NCI-H510A treated with DMSO at 0.1 percent for 48 hours (cell line): ENCODE measurements around the gene SMURF2.
A peak's percentile ranks its signal among the peaks of the same experiment; 100 is the strongest.

Experiments
- DNase-seq: peaks from one replicate; lab custom pipeline; 2025; lab: John Stamatoyannopoulos, UW

Gene SMURF2

DNA sequence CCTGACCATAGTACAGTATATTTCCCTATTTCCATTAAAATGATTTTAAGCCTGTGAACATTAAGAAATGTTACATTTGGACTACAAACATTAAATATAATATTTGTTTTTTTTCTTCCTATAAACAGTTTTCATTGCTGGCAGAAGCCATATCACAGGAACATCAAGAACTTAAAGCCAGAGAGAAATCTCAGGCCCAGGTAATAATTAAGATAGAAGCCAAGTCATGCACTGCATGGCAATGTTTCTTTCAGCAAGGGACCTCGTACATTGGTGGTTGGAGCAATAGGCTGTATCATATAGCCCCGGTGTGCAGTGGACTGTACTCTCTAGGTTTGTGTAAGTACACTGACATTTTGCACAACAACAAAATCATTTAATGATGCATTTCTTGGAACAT, 125.2 kb downstream of the SMURF2 start:
- no peak for DNase-seq

DNA sequence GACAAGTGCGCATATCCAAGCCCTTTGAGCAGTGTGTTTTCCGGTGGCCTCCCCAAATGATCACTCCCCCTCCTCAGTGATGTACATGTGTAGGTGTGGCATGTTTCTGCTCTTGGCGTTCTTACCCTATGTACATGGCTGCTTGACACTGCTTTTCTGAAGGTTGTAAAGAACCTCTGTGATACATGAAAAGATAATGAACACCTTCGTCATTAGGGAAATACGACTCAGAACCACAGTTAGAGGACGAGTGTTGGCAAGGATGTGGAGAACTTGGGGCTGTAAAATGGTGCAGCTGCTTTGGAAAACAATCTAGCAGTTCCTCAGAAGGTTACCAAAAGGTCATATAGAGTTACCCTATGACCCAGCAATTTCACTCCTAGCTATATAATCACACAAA, 126.8 kb downstream of the SMURF2 start:
- no peak for DNase-seq

DNA sequence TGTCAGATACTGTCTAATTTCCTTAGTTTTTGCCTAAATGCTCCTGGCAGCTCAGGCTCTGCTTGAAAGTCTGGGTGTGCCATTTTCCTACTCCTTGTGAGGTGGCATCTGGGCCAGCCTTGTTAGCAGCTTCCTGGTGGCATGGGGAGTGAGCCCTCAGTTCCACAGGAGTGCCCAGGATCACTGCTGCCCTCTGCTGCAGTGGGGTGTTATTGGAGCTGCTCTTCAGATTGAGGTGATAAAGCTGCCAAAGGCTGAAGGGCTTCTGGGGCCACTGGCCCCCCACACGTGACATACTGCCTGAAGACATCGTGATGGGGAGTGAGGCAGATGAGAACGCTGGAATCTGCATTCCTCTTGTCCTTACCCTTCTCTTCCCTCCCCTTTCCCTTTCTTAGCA, 127.9 kb downstream of the SMURF2 start:
- no peak for DNase-seq

DNA sequence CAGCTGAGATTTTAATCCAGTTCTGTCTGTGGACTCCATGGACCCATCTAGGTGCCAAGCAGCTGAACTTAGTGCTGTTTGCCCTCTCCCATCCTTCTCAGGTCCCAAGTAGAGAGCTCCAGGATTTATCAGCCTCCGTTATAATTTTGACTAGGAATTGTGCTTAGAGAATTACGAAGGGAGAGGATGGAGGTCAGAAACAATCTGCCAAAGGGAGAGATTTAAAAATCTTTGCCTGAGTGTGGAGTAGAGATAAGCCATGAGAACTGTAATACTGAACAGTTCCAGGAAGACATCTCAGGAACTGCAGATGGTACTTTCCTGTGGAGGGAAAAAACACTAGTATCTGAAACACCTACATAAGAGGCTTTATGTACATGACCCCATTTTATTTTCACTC, 128.3 kb downstream of the SMURF2 start:
- DNase-seq = no peak

DNA sequence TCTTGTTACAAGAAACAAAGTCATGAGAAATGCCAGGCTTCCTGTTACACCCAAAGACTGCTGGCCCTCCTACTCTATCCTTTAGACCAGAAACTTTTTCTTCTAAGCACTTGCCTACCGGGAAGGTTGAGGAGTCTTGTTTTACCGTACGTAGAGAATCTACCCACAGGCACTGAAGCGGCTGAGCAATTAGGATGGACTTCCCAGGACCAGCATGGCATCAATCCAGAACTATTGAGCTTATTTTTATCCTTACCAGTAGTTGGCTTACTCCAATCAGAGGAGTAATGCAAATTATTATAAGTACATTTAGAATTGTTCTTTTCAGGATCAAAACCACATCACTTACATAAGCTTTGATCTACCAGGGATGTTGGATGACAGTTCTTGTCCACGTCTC, 129.7 kb downstream of the SMURF2 start:
- DNase-seq = no peak

DNA sequence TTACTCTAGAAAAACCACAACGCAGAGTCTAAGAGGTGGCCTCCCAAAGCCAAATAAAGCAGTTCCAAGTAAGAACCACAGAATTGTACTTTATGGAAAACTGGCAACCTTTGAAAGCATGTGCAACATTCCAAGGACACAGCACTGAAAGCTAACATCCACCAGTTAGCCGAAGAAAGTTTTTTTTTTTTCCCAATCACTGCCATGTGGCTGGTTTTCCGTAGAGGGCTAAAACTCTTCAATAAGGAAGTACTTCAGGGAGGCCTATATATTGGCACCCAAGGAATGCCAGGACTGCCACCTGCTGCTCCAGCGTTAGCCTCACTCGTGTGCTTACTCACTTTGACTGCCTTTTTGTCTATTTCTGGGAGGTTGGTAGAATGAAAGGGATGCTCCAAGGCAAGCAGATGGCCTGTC, 130.1 kb downstream of the SMURF2 start:
- DNase-seq = no peak

DNA sequence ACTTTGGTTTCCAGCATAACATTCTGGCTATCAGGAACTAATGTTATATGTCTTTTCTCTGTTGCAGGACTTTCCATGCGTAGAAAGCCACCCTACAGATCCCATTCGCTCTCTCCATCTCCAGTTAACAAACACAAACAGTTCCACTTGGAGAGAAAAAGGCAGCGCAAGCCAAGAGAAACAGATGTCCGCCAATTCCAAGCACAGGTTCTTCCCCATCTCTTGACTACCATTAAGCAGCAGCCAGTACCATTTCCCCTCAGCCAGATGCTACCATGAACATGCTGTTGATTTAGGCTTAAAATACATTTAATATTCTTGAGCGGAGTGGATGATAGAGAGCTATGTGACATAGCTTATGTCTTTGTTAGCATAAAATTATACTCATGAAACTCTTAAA, 132.9 kb downstream of the SMURF2 start:
- no peak for DNase-seq

DNA sequence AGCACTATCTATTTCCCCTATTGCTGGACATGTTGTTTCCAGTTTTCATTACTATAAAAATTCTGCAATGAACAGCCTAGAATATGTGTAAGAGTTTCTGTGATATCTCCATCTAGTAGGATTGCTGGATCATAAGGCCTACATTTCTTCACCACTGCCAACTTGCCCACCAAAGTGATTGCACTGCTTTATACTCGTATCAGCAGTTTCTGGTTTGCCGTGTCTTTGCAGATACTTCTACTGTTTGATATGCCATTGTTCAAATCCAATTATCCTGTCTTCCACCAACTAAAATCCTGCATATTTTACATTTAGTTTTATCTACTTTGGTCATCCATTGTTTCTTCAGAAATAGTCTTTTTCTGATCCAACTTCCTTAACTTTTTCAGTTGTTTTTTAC, 134.2 kb downstream of the SMURF2 start:
- DNase-seq = no peak

DNA sequence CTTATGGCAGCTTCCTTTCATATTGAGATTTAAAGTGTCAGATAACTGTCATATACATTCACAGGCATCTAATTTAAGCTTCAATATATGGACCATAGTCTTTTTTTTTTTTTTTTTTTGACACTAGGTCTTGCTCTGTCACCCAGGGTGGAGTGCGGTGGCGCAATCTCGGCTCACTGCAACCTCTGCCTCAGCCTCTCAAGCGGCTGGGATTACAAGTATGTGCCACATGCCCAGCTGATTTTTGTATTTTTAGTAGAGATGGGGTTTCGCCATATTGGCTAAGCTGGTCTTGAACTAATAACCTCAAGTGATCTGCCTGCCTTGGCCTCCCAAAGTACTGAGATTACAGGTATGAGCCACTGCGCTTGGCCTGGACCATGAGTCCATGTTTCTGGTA, 141.7 kb downstream of the SMURF2 start:
- no peak for DNase-seq

DNA sequence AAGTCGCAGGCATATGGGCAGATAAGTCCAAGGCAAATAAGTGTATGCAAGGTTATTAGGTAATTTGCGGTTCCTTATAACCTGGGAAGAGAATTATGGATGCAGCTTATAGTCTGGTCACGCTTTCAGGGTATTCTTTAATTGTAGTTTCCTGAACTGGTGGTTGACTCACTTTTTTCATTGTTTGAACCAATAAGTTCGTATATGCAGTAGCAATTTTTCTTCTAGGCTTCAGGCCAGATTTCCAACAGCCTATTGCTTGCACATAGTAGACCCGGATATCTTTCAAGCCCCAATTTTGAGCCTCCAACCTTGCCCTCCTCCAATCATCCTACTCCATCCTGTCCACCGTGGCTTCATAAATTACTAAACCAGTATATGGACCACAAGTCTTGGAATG, 142.5 kb downstream of the SMURF2 start:
- no peak for DNase-seq

DNA sequence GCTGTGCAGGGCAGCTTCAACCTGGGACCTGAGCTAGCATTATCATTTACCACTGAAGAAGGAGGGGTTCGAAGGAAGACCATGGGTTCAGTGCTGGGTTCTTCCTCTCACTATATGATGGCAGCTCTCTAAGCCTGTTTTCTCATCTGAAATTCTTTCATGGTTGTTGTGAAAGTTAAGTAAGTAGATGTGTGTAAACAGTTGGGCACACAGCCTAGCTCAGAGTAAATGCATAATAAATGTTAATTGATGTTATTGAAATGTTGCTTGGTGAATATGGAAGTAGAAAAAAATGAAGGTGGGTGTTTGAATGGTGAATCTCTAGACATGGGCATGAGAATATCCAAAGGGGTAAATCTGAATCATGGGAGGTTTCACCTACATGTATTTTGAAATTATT, 146.3 kb downstream of the SMURF2 start:
- no peak for DNase-seq

DNA sequence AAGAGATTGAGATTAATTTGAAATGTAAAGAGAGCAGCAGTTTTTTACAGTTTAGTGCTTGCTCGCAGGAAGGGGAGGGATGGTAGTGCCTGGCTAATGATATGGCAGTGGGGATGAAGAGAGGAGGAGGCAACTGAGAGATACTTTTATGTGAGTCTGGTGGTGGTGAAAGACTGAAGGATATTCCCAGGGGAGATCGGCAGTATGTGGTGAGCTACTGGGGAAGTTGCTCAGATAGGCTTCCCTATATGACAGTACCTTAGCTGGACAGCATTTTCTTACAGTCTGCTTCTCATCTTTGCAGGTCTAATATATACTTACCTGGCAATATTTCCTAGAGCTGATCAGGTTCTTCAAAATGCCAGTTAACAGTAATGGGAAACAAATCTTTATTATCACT, 146.7 kb downstream of the SMURF2 start:
- no peak for DNase-seq

DNA sequence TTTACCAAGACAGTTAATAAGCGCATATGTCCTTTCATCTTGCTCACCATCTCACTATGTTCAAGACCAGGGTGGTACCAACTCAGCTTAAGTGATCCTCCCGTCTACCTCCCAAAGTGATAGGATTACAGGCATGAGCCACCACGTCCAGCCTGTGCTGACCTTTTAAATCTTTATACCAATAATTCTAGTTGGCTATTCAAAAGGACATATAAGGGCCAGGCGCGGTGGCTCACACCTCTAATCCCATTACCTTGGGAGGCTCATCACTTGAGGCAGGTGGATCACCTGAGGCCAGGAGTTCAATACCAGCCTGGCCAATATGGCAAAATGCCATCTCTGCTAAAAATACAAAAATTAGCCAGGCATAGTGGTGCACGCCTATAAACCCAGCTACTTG, 152.9 kb downstream of the SMURF2 start:
- no peak for DNase-seq

DNA sequence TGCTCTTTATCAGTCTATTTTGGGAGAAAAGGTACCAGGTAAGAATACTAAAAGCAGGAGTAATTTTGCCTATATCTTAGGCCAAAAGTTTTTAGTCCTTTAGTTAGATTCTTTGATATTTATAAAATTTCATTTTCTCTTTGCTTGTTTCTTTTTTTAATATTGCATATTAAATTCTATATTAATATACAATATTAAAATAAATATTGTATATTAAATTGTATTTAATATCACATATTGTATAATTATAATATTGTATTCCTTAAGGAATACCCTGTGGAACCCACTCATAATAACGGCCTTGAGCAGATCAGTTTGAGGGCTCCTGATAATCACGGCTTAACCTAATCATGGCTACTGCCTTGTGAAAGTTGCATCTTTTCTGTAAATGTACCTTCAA, 153.4 kb downstream of the SMURF2 start:
- DNase-seq = no peak

DNA sequence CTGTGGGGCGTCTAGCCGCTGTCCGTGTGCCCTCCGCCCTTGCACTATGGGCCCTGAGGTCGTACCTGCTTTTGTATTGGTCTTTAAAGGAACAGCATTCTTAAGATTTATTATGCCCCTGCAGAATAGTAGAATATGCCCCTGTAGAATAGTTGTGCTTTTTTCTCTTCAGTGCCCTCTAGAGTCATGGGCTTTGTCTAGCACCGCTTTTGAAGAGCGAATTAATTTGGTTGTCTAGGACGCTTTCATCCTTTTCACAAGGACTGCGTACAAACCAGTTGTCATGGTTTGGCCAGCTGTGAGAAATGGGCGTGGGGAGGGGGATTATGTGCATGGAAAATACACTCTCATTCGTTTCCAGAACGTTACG, 154.7 kb downstream of the SMURF2 start:
- peak; percentile 78 for DNase-seq

DNA sequence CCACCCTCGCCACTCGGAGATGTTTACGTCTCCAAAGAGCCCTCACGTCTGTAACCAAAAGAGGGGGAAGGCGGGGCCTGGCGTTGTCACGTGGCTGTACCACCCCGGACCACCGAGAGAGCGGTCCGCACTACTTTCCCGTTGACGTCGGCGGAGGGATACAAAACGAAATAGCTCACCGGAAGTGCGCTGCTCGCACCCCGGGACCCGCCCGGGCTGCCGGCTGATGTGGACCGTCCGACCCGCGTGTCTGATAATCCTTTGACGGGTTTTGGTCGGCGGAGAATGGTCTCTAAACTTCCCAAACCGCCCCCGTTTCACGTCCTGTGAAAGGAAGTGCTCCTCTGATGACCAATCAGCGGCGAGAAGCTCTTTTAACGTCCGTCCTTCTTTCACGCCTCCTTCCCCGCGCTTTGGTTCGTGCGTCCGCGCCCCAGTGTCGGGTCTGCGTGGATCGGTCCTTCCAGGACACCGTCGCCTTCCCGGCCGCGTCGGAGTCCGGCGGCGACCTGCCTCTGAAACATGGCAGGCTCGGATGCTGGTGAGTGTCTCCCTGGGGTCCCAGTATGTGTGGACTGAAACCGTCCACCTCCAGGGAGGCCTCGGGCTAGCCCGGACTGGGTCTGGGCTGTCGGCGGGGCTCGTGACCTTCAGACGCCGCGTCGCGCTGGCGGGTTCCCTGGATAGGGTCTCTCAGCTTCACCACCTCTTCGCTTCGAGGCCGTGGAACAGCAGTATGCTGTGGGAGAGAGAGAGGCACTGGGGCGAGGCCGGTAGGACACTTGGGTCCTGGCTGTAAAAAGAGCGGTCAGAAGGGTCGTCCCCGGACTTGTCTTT, 155.3 kb downstream of the SMURF2 start, which contains the start of gene CEP95:
TSS of gene CEP95 (plus strand) at position 402 of the 837 bp plus-strand sequence. CDS start at position 523, 121 bp downstream.
- DNase-seq = peak; percentile 99

DNA sequence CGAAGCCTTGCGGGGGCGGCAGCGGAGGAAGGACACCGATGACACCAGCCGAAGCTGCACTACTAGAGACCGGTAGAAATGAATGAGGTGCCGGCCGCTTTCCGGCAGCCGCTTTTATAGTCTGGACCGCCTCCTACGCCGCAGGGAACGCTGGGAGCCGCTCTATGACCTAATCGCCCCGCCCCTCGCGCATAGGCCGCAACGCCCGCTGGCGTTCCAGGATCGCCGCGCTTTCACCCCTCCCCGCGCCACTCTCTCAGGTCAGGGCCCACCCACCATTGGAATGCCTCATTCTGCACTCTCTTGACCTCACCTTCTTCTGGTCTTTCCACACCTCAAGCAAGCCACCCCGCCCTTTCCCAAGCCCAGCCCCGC, 155.9 kb downstream of the SMURF2 start, which contains the start of gene DDX5:
TSS of gene DDX5 (minus strand) at position 89 of the 375 bp plus-strand sequence. CDS start 170 bp downstream, outside the sequence.
- peak; percentile 99 for DNase-seq

DNA sequence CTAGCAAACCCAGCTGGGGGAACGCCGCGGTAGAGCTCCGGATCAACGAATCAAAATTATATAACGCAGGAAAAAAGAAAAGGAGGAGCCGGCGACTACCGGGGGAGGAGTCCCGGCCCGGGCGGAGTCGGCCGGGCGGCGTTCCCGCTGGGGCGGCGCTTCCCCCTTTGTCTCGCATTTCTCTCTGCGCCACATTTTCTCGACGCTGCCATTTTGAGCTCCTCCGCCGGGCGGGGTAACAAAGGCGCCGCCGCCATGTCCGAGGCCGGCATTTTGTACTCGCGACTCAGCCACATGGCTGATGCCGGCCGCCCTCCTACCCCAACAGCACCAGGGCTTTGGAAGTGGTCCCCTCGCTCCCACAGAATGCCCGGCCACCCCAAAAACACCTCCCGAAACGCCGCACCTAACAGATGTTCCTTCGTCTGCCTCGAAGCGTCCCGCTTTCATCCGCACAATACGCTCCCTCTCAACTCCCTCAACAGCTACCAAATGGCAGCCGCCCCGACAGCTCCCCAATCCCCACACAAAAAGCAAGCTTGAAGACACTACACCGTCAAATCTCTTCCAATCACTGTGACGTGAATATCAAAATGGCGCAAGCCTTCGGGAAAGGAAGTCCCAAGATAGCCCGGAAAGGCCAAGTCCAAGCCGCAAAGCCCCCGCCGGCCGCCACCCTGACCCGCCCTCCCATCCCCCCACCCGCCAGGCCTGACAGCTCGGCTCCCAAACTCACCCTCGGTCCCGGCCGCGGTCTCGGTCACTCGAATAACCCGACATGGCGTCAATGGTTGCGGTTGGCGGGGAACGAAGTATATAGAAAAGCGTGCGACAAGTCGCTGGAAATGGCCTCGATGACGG, 156.5 kb downstream of the SMURF2 start:
- peak; percentile 88 for DNase-seq

DNA sequence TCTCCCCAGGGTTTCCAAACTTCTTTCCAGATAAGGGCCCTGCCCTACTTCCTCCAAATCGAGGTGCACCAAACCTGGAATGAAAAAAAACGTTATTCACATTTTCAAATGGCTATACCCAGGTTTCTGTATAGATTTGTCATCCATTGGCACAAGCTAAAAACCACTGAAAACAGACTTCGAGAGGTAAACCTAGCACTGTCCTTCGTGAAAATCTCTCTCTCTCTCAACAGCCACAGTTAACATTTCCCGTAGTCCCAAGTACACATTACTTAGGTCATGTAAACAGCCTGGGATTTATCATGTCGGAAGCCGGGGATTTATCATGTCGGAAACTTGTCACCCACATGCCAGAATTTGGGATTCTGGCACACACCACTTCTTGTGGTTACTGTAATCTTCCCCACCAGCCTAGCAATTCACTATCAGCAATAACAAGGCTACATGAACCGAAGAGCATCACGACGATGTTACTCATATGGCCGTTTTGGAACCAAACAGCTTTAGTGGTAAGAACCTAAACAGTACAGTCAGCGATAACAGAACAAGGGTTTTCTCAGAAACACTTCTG, 157.3 kb downstream of the SMURF2 start:
- DNase-seq = no peak

DNA sequence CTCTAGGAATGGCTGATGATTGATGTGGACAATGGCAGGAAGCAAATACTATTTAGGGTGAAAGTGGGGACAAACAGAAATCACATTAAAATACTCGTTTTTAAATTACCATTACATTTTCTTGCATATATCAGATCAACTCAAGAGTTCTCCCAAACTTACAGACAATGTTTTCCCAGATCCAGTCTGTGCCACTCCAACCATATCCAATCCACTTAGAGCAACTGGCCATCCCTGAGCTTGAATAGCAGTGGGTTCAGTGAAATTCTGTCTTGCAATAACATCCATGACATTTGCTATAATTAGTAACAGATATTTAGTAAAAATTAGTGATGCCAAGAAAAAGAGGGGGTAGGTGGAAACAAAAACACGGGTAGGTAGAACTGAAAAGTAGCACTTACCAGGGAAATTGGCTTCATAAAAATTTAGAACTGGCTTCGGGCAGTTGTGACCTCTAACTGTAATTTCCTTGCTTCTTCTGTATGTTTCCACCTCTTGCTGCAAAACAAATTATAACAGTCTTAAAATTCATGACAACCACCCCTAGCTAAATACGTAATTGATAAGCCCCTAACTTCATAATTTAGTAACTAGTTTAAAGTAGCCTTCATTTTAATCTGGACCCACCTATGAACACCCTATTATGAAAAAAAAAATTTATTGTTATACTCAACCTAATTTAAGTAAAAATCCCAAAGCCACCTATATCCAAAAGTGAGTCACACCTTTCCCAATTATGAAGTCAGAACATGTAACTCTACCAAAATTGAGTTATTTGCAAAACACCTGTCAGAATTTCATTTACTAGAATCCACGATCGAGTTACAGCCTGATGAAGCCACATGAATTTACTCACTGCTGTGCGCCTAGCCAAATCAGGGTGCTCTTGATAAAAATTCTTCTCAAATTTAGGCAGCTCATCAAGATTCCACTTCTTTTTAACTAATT, 158.0 kb downstream of the SMURF2 start:
- DNase-seq = no peak

DNA sequence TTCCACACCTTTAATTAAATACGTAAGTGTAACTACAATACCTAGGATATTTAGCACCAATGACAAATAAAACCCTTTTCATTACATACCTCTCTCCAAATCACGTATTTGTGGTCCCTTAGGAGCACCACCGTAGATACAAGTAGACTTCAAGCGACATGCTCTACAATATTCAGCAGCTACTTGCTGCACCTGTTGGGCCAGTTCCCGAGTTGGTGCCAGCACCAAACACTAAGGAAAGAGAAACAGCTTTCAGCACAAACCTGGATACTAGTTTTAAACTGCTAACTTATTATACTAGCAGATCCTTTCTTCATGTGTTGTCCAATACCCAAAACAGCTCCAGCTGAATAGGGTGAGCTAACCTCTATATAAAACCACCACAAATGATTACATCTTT, 158.8 kb downstream of the SMURF2 start:
- no peak for DNase-seq

DNA sequence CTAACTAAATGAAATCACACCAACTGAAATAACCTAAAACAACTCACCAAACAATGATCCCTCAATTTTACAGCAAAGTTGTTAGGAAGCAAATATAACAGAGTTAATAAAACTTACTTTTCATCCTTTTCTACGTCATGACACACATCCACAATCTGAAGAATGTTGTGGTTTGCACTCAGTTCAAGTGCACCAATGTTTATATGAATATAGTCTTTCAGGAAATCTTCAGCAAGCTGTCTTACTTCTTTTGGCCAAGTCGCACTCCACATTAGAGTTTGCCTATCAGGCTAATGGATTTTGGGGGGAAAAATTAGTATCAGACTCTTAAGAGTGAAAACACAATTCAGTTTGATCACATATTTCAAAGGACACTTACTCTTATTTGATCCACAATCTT, 159.3 kb downstream of the SMURF2 start:
- no peak for DNase-seq
